Measurements from ENCODE around the gene SRRM4.
A peak's percentile ranks its signal among the peaks of the same experiment; 100 is the strongest.
"Not testable (repeated sequence)": the region's sequence is repeated elsewhere in the genome, so short reads cannot be mapped to it uniquely, and the experiment has no call there.

SRRM4 gene

GRCh38 chr12:119069147-119069642, 87.9 kb downstream of the SRRM4 start:
- DNase-seq: no peak

- DNase-seq: no peak
Measured at GRCh38 chr12:119071176-119071575, 89.8 kb downstream of the SRRM4 start.

GRCh38 chr12:119071638-119072231, 90.4 kb downstream of the SRRM4 start:
- no peak for DNase-seq

- no peak for DNase-seq
Measured at GRCh38 chr12:119072440-119072839, 91.1 kb downstream of the SRRM4 start.

GRCh38 chr12:119075222-119075787, 94.0 kb downstream of the SRRM4 start:
- DNase-seq: no peak

- no peak for DNase-seq
Measured at GRCh38 chr12:119075918-119076317, 94.6 kb downstream of the SRRM4 start.

GRCh38 chr12:119079530-119079929, 98.2 kb downstream of the SRRM4 start:
- no peak for DNase-seq

GRCh38 chr12:119082016-119082415, 100.7 kb downstream of the SRRM4 start:
- no peak for DNase-seq

- peak in 5 of 14 donors; percentile 1 to 79 (median 10) for DNase-seq
Measured at GRCh38 chr12:119082496-119082895, 101.2 kb downstream of the SRRM4 start.

GRCh38 chr12:119088685-119089379, 107.5 kb downstream of the SRRM4 start:
- no peak for DNase-seq

- no peak for DNase-seq
Measured at GRCh38 chr12:119089380-119090013, 108.2 kb downstream of the SRRM4 start.

- DNase-seq: no peak
Measured at GRCh38 chr12:119090276-119090675, 108.9 kb downstream of the SRRM4 start.

GRCh38 chr12:119090865-119091264, 109.5 kb downstream of the SRRM4 start:
- no peak for DNase-seq

GRCh38 chr12:119096429-119097202, 115.3 kb downstream of the SRRM4 start:
- no peak for DNase-seq

GRCh38 chr12:119100933-119101332, 119.6 kb downstream of the SRRM4 start:
- peak in 1 of 14 donors; percentile 4 for DNase-seq

- DNase-seq: no peak
Measured at GRCh38 chr12:119102274-119102673, 120.9 kb downstream of the SRRM4 start.

GRCh38 chr12:119102714-119103113, 121.4 kb downstream of the SRRM4 start:
- no peak for DNase-seq

- DNase-seq: not testable (repeated sequence)
Measured at GRCh38 chr12:119104969-119105368, 123.6 kb downstream of the SRRM4 start.

GRCh38 chr12:119113496-119113986, 132.2 kb downstream of the SRRM4 start:
- DNase-seq: no peak

GRCh38 chr12:119114294-119114693, 133.0 kb downstream of the SRRM4 start:
- no peak for DNase-seq

GRCh38 chr12:119115296-119115905, 134.1 kb downstream of the SRRM4 start:
- peak in 6 of 14 donors; percentile 3 to 26 (median 8) for DNase-seq

- DNase-seq: peak in 2 of 14 donors; percentile 1 to 3
Measured at GRCh38 chr12:119117936-119118335, 136.6 kb downstream of the SRRM4 start.

Measured in C1 segment of cervical spinal cord (tissue), 14 donors.